GM12892 (cell line): ENCODE results near the gene CLSTN2.

Experiments used
- DNase-seq: peaks from one replicate; pipeline ENCODE4 v3.0.0; 2011; ENCODE audit not compliant: insufficient read length
- FAIRE-seq: peaks from 2 replicates; lab custom pipeline; 2011; peaks lifted over from hg19 to GRCh38; lab: Jason Lieb, UNC
- POLR2A ChIP-seq: IDR thresholded peaks from 2 replicates; pipeline ENCODE4 v1.6.1; 2011; ENCODE audit warnings: low read depth, low read length, control low read depth
- POLR2AphosphoS5 ChIP-seq: IDR thresholded peaks from 2 replicates; pipeline ENCODE4 v1.6.1; 2011; ENCODE audit warnings: low read depth, low read length, control low read depth
- TAF1 ChIP-seq: IDR thresholded peaks from 2 replicates; pipeline ENCODE4 v1.6.1; 2011; ENCODE audit warnings: low read depth, mild to moderate bottlenecking, control low read depth, low read length, borderline replicate concordance

Gene CLSTN2

GRCh38 chr3:140246578-140246977 is 311.6 kb downstream of the CLSTN2 start:
- DNase-seq (no peak), FAIRE-seq (no peak)
- TF ChIP-seq TAF1 (no peak), POLR2AphosphoS5 (no peak)

GRCh38 chr3:140247775-140248174 is 312.8 kb downstream of the CLSTN2 start:
- FAIRE-seq: no peak
- DNase-seq: no peak
- no peak for TF ChIP-seq POLR2A
- no peak for TF ChIP-seq TAF1
- no peak for TF ChIP-seq POLR2AphosphoS5

- DNase-seq (no peak), FAIRE-seq (no peak)
- TF ChIP-seq POLR2AphosphoS5 (no peak), TAF1 (no peak), POLR2A (no peak)
Measured at GRCh38 chr3:140249188-140249587, 314.2 kb downstream of the CLSTN2 start.

- no peak for TF ChIP-seq POLR2AphosphoS5
- TF ChIP-seq POLR2A: no peak
- FAIRE-seq: no peak
- DNase-seq: no peak
Measured at GRCh38 chr3:140250010-140250855, 315.2 kb downstream of the CLSTN2 start.

- FAIRE-seq (no peak), DNase-seq (no peak)
- TF ChIP-seq POLR2A (no peak), TAF1 (no peak), POLR2AphosphoS5 (no peak)
Measured at GRCh38 chr3:140250945-140251344, 316.0 kb downstream of the CLSTN2 start.

GRCh38 chr3:140251678-140252077 is 316.7 kb downstream of the CLSTN2 start:
- TF ChIP-seq POLR2AphosphoS5: no peak
- TF ChIP-seq TAF1: no peak
- TF ChIP-seq POLR2A: no peak
- FAIRE-seq (no peak), DNase-seq (no peak)

GRCh38 chr3:140252812-140253656 is 318.0 kb downstream of the CLSTN2 start:
- no peak for DNase-seq
- no peak for FAIRE-seq
- TF ChIP-seq POLR2AphosphoS5: no peak
- no peak for TF ChIP-seq TAF1
- TF ChIP-seq POLR2A: no peak

GRCh38 chr3:140258222-140258724 is 323.3 kb downstream of the CLSTN2 start:
- TF ChIP-seq POLR2AphosphoS5: no peak
- TF ChIP-seq POLR2A: no peak
- TF ChIP-seq TAF1: no peak
- no peak for FAIRE-seq
- DNase-seq: no peak

- no peak for DNase-seq
- no peak for FAIRE-seq
- TF ChIP-seq POLR2AphosphoS5: no peak
- no peak for TF ChIP-seq POLR2A
- TF ChIP-seq TAF1: no peak
Measured at GRCh38 chr3:140265302-140265701, 330.3 kb downstream of the CLSTN2 start.

GRCh38 chr3:140268103-140268502 is 333.1 kb downstream of the CLSTN2 start:
- TF ChIP-seq POLR2AphosphoS5 (no peak), POLR2A (no peak), TAF1 (no peak)

GRCh38 chr3:140268610-140269009 is 333.6 kb downstream of the CLSTN2 start:
- DNase-seq (no peak), FAIRE-seq (no peak)
- TF ChIP-seq POLR2AphosphoS5 (no peak), POLR2A (no peak), TAF1 (no peak)

More at GRCh38 chr3:140268103-140268502, 333.1 kb downstream of the CLSTN2 start:
- FAIRE-seq: no peak
- no peak for DNase-seq

- FAIRE-seq: no peak
- TF ChIP-seq TAF1: no peak
- no peak for TF ChIP-seq POLR2AphosphoS5
- TF ChIP-seq POLR2A: no peak
- no peak for DNase-seq
Measured at GRCh38 chr3:140270329-140270728, 335.3 kb downstream of the CLSTN2 start.
